D721Med (cell line): ENCODE measurements around the gene SPZ1.

Experiments
- DNase-seq: peaks from one replicate; pipeline ENCODE4 v3.0.0; 2011; ENCODE audit warnings: low spot score; ENCODE audit not compliant: insufficient read length
- FAIRE-seq: peaks from 2 replicates; lab custom pipeline; 2011; peaks lifted over from hg19 to GRCh38; lab: Jason Lieb, UNC
- CTCF ChIP-seq: IDR thresholded peaks from 2 replicates; pipeline ENCODE4 v1.5.1; 2012; ENCODE audit warnings: mild to moderate bottlenecking, control low read depth; ENCODE audit not compliant: insufficient read depth; ENCODE audit errors: missing control alignments

SPZ1 gene

DNA sequence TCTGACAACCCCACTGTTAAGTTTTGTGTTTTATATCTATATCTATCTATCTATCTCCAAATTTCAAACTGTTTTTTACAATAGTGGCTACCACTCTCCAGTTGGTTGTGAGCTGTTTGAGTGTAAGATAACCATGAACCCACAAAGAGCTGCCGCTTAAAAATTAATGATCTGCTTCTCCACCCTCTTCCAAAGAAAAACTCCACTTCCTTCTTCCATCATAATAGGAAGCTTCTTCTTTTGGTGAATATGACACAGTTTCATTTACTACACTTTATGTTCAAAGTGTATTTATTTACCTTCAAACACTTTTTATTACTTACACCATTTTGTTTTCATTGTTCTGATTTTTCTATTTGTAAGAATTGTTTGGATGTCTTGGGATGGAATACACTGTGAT, 37.9 kb downstream of the SPZ1 start:
- TF ChIP-seq CTCF: no peak
- DNase-seq (no peak), FAIRE-seq (no peak)

- FAIRE-seq (no peak), DNase-seq (no peak)
- TF ChIP-seq CTCF: no peak
Measured at GRCh38 chr5:80360914-80361444, 41.2 kb downstream of the SPZ1 start.

- FAIRE-seq (no peak), DNase-seq (no peak)
- TF ChIP-seq CTCF: no peak
Measured at GRCh38 chr5:80364892-80365291, 45.1 kb downstream of the SPZ1 start.

DNA sequence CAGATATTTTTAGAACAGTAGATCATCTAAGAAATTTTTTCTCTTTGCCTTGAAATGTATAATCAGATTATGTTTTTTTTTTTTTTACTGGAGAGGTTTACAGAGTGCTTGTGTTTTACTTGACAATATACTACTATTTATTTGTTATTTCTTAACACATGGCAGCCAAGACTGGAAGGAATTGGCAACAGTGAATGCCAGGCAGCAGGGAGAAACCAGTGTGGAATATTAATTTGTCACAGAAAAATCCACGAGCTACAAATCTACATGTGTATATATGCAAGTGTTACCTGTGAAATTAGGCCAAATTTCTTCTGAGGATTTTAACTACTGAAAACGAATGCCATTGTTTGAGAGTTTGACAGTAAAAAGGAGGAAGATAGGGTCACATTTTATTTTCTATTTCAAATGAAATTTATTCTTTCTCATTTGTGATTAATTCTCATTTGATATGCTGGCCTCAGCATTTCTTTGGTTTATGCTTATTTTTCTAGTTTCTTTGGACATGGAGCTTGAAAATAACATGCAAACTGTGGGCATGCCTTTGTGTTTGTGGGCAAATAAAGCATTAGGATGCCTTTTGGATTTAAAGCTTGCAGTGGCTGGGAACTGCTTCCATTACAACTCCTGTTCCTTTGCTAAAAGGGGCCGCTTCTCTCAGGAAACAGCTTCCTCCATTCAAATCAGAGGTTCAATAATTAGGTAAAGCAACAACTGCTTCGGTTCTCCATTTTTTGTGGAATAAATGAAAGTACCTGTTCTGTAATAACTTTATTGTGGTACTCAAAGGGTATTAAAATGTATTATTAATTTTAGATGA, 49.1 kb downstream of the SPZ1 start:
- DNase-seq: no peak
- no peak for FAIRE-seq
- TF ChIP-seq CTCF: no peak

DNA sequence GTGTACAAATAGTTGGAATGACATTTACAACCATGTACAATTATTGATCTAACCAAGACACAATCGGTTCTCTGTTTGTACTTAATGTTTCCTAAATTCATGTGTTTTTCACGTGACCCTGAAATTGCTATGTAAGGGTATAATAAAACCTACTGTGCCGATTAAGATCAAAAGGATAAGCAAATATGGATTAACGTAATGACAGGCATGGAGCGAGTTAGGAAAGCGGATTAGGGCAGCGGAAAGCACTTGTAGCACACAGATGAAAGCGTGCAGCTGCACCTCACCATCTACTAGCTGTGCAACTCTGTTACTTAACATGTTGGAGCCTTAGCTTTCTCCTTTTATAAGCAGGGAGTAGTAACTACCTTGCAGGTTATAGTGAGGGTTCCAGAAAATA, 49.7 kb downstream of the SPZ1 start:
- TF ChIP-seq CTCF: no peak
- FAIRE-seq (peak; percentile 99), DNase-seq (no peak)

DNA sequence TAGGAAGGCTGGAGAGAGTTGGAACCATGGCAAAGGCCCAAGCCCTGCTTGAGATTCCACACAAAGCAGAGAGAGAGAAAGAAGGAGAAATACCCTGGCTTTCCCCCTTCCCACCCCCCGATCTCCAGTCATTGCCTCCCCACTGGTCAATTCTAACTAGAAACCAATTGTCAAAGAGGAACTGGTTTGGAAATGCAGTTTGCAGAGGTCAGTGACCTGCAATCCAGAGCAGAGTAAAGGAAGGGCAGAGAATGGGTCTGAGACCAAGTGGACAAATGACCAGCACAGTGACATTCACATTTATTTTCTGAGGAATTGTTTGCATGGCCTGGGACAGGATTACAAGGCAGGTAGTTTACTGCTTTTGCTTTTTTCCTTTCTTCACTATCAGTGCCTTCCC, 50.6 kb downstream of the SPZ1 start:
- FAIRE-seq: no peak
- TF ChIP-seq CTCF: no peak

More for the DNA sequence above, 50.6 kb downstream of the SPZ1 start:
- no peak for DNase-seq
